T follicular helper cell (primary cell): Measurements from ENCODE around the gene SLC11A2.

Experiments used
- DNase-seq: peaks from one replicate; pipeline ENCODE4 v3.0.0-alpha.2; 2020; ENCODE audit warnings: low read depth
- total RNA-seq, 2 experiments: gene quantifications; one replicate each; lab custom pipeline; 2026; lab: John Stamatoyannopoulos, UW

Gene SLC11A2
- total RNA-seq, result 60.0 to 62.6 reads per million in 2 experiments

GRCh38 chr12:51025836-51026638 is at the start of gene SLC11A2:
SLC11A2 (minus strand) TSS chr12:51026384; CDS start chr12:51010728, 15,656 bp downstream.
- DNase-seq, result peak; percentile 90

GRCh38 chr12:51075390-51075789 is 49.2 kb upstream of the SLC11A2 start:
- DNase-seq, result no peak

GRCh38 chr12:51071663-51072062 is 45.5 kb upstream of the SLC11A2 start:
- DNase-seq, result no peak

- no peak for DNase-seq
Observed at GRCh38 chr12:51070004-51070403, 43.8 kb upstream of the SLC11A2 start.

GRCh38 chr12:51067771-51068170 is 41.6 kb upstream of the SLC11A2 start:
- DNase-seq, result no peak

GRCh38 chr12:51067229-51067628 is 41.0 kb upstream of the SLC11A2 start:
- DNase-seq, result no peak

GRCh38 chr12:51065530-51065929 is 39.3 kb upstream of the SLC11A2 start:
- DNase-seq, result no peak

GRCh38 chr12:51062631-51063397 is 36.6 kb upstream of the SLC11A2 start:
- DNase-seq, result no peak

- no peak for DNase-seq
Observed at GRCh38 chr12:51059086-51059485, 32.9 kb upstream of the SLC11A2 start.

- DNase-seq, result no peak
Observed at GRCh38 chr12:51056242-51056641, 30.1 kb upstream of the SLC11A2 start.

- no peak for DNase-seq
Observed at GRCh38 chr12:51055060-51055459, 28.9 kb upstream of the SLC11A2 start.

GRCh38 chr12:51051787-51052186 is 25.6 kb upstream of the SLC11A2 start:
- no peak for DNase-seq

GRCh38 chr12:51049525-51049924 is 23.3 kb upstream of the SLC11A2 start:
- no peak for DNase-seq

GRCh38 chr12:51048661-51049251 is 22.6 kb upstream of the SLC11A2 start:
- no peak for DNase-seq

GRCh38 chr12:51047655-51048540 is 21.7 kb upstream of the SLC11A2 start, which contains the start of gene LETMD1:
LETMD1 (plus strand) TSS chr12:51048327; CDS start chr12:51048357, 30 bp downstream.
- peak; percentile 88 for DNase-seq

- no peak for DNase-seq
Observed at GRCh38 chr12:51036279-51036678, 10.1 kb upstream of the SLC11A2 start.

- DNase-seq, result no peak
Observed at GRCh38 chr12:51033457-51034089, 7.4 kb upstream of the SLC11A2 start.

GRCh38 chr12:51033048-51033447 is 6.9 kb upstream of the SLC11A2 start:
- no peak for DNase-seq

- no peak for DNase-seq
Observed at GRCh38 chr12:51028813-51029150, 2.6 kb upstream of the SLC11A2 start.

GRCh38 chr12:51028126-51028812 is 2.1 kb upstream of the SLC11A2 start:
- no peak for DNase-seq
